ENCODE measurements around the gene FAM53A.

- TF ChIP-seq CTCF (IDR thresholded peaks at IDR 0.05) (no peak), POLR2A (IDR thresholded peaks at IDR 0.05) (no peak)
These were observed 22.4 kb downstream of the FAM53A start for GRCh38 chr4:1661695-1662094.
